HepG2 (cell line): ENCODE results near the gene CTRL. TPM values are rescaled to one million over a fixed set of nuclear protein-coding genes. Genes with fewer than 3 reads are reported as not detected.
A peak's percentile ranks its signal among the peaks of the same experiment; 100 is the strongest.

Experiments used
- ASH2L ChIP-seq: fragments of 300-600, 200-600 bp; sonication (generic); IDR thresholded peaks from 2 replicates; pipeline ENCODE4 v1.7.0; 2017; ENCODE audit warnings: low read depth, mild to moderate bottlenecking, moderate library complexity, mixed read lengths, low read length; ENCODE audit not compliant: insufficient read length
- HHEX ChIP-seq: IDR thresholded peaks from 2 replicates; pipeline ENCODE4 v1.6.1; 2016; ENCODE audit warnings: control low read depth
- HIC2 ChIP-seq: sonication (generic); formaldehyde crosslinking; IDR thresholded peaks from 2 replicates; pipeline ENCODE4 v1.9.0; 2022; ENCODE audit warnings: low read depth, missing genetic modification reagents
- LRRFIP1 ChIP-seq: sonication (generic); formaldehyde crosslinking; conservative IDR thresholded peaks from 2 replicates; pipeline ENCODE4 v1.4.0; 2020; ENCODE audit warnings: missing genetic modification reagents
- RAD51 ChIP-seq: fragments of 450-650 bp; IDR thresholded peaks from 2 replicates; pipeline ENCODE4 v1.6.1; 2016; ENCODE audit warnings: borderline replicate concordance
- SMC3 ChIP-seq: IDR thresholded peaks from 2 replicates; pipeline ENCODE4 v1.6.1; 2011; ENCODE audit warnings: low read length, improper control_type of control experiment
- THRA ChIP-seq: sonication (generic); formaldehyde crosslinking; IDR thresholded peaks from 2 replicates; pipeline ENCODE4 v1.4.0; 2020; ENCODE audit warnings: missing genetic modification reagents, borderline replicate concordance
- TMF1 ChIP-seq: sonication (generic); formaldehyde crosslinking; IDR thresholded peaks from 2 replicates; pipeline ENCODE4 v1.8.1; 2022; ENCODE audit warnings: low read depth, missing genetic modification reagents
- ZBTB4 ChIP-seq: sonication (generic); formaldehyde crosslinking; IDR thresholded peaks from 2 replicates; pipeline ENCODE4 v1.4.0; 2020; ENCODE audit warnings: missing genetic modification reagents, mild to moderate bottlenecking, borderline replicate concordance
- ZNF20 ChIP-seq: sonication (generic); formaldehyde crosslinking; IDR thresholded peaks from 2 replicates; pipeline ENCODE4 v1.4.0; 2020; ENCODE audit warnings: mild to moderate bottlenecking, moderate library complexity, missing genetic modification reagents
- ZNF333 ChIP-seq: sonication (generic); formaldehyde crosslinking; IDR thresholded peaks from 2 replicates; pipeline ENCODE4 v1.4.0; 2020; ENCODE audit warnings: mild to moderate bottlenecking, missing genetic modification reagents, borderline replicate concordance
- ZNF7 ChIP-seq: IDR thresholded peaks from 2 replicates; pipeline ENCODE4 v1.6.1; 2016; ENCODE audit warnings: missing biosample characterization, missing genetic modification reagents
- ZXDC ChIP-seq: sonication (generic); formaldehyde crosslinking; IDR thresholded peaks from 2 replicates; pipeline ENCODE4 v1.5.0; 2020; ENCODE audit warnings: mild to moderate bottlenecking, missing genetic modification reagents
- polyA plus RNA-seq, 8 experiments: library from polyadenylated mRNA; depleted of rRNA in 3 of 8; stranded (reverse) in 7 of 8; unstranded in 1 of 8; fragments of >200 nt; fragmentation: Illumina TruSeq in 4 of 8; extraction: Trizol in 4 of 8; gene quantifications; 2 replicates each; pipeline versions ENCODE4 v1.2.1 to v1.2.3, GENCODE V29; 2011 to 2016; ENCODE audit warnings: low read depth in 4 of 8, missing spikeins in 1 of 8, mixed read lengths in 1 of 8; ENCODE audit not compliant: insufficient read depth in 1 of 8
- total RNA-seq, 5 experiments: library from RNA; depleted of rRNA; stranded (reverse); fragments of >200 nt; fragmentation: Illumina TruSeq; extraction: Trizol; gene quantifications; 2 replicates each; pipeline ENCODE4 v1.2.3, GENCODE V29; 2016; ENCODE audit warnings: low read depth in 1 of 5

The CTRL gene
- total and polyA plus RNA-seq, 2 of the 13 experiments (the other 11 are each of a cell fraction or from before 2014, with no cell fraction given): 1.9 to 2.7 TPM

DNA sequence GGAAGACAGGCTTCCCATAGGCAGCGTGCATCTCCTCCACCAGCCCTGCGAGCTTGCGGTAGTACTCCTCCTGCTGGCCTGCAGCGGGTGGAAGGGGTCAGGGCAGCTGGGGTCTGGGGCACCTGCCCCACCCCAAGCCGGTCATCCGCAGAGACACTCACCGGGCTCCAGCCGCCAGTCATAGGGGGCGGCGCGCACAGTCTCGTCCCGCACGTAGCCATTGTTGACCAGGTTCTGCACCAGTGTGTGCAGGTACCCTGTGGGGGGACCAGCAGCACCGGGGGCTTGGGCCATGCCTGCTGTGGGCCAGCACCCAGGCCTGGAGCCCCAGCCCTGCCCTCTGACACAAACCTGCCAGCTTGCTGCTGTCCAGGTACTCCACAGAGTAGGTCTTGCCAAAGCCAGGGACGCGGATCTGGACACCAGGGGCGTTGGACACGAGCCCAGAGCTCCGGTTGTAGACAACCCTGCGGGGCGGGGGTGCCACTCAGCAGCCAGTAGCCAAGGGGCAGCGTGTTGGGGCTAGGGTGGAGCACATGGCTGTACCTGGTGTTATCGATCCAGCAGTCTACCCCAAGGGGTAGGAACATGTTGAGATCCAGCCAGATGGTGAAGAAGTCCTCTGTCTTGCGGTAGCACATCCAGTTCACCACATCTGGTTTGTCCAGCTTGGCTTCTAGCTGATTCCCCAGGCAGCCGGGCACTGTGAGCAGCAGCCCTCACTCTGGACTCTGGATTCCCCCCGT, 11.0 kb upstream of the CTRL start (continued):
- TF ChIP-seq ZNF7 (no peak), RAD51 (no peak), ZBTB4 (CRISPR knock-in tag) (peak; percentile 80; the same call in 1 of the 2 replicates), ASH2L (no peak), LRRFIP1 (CRISPR knock-in tag) (no peak), HIC2 (CRISPR knock-in tag) (no peak), TMF1 (no peak; the same call in 1 of the 2 replicates), SMC3 (no peak), THRA (CRISPR knock-in tag) (no peak), ZNF20 (CRISPR knock-in tag) (no peak), ZNF333 (0 out of 2 replicates have a peak, but pooled peaks have one; percentile 6), HHEX (CRISPR knock-in tag) (no peak), ZXDC (CRISPR knock-in tag) (no peak)
